Measurements from ENCODE around the gene PNCK. TPM values are rescaled to one million over a fixed set of nuclear protein-coding genes. Genes with fewer than 3 reads are reported as not detected.

Gene PNCK
- total and polyA plus RNA-seq, 9 donors, result 0.51 to 5.9 (median 1.3) TPM; not detected in 1

GRCh38 chrX:153648358-153649177 lies 25.0 kb downstream of the PNCK start:
- no peaks in the 10 kb centered on the region for H3K4me1 ChIP-seq (ENCODE audit: insufficient read depth)
- no peaks in the 10 kb centered on the region for H3K9me3 ChIP-seq
- H3K36me3 ChIP-seq, result no peaks in the 10 kb centered on the region
- WGBS, 3 donors, result 79 to 83% (median 80%) methylated on average over 17 of the region's 17 CpGs
- intact Hi-C loops (cut with DNase I), result no loop called here
- H3K27ac ChIP-seq, result no peak overlapping the region
- TF ChIP-seq EP300 (IDR thresholded peaks at IDR 0.05) (no peak), CTCF (IDR thresholded peaks at IDR 0.05) (no peak), POLR2A (IDR thresholded peaks at IDR 0.05) (no peak)
- no peaks in the 10 kb centered on the region for H3K27me3 ChIP-seq
- DNase-seq, result peak in 1 of 5 donors; percentile 16
- H3K4me3 ChIP-seq, result no peak overlapping the region

GRCh38 chrX:153647461-153648357 lies 25.9 kb downstream of the PNCK start:
- Histone ChIP-seq H3K9me3 (no peaks in the 10 kb centered on the region), H3K4me1 (ENCODE audit: insufficient read depth) (no peaks in the 10 kb centered on the region), H3K27me3 (no peaks in the 10 kb centered on the region), H3K36me3 (no peaks in the 10 kb centered on the region), H3K27ac (no peak overlapping the region), H3K4me3 (no peak overlapping the region)
- TF ChIP-seq CTCF (IDR thresholded peaks at IDR 0.05) (no peak), EP300 (IDR thresholded peaks at IDR 0.05) (no peak), POLR2A (IDR thresholded peaks at IDR 0.05) (no peak)
- DNase-seq, result peak in 4 of 5 donors; percentile 6 to 32 (median 17)
- WGBS, 3 donors, result 28 to 50% (median 38%) methylated on average over 75 to 85 of the region's 85 CpGs
- intact Hi-C loops (cut with DNase I), result no loop called here

GRCh38 chrX:153646620-153647373 lies 26.8 kb downstream of the PNCK start, which contains the start of gene DUSP9:
Gene DUSP9, plus strand, starts transcription at chrX:153647203. Its CDS starts 751 bp downstream, at chrX:153647954.
- intact Hi-C loops (cut with DNase I), result no loop called here
- no peaks in the 10 kb centered on the region for H3K9me3 ChIP-seq
- 30 to 42% (median 39%) methylated on average over 26 to 53 of the region's 53 CpGs for WGBS, 3 donors
- no peak within 1 kb of the TSS for H3K4me3 ChIP-seq
- DNase-seq, result peak; percentile 18 to 60 (median 44)
- no peak within 1 kb of the TSS for H3K27ac ChIP-seq
- H3K4me1 ChIP-seq (ENCODE audit: insufficient read depth), result no peaks in the 10 kb centered on the region
- no peaks in the 10 kb centered on the region for H3K27me3 ChIP-seq
- no peak for TF ChIP-seq EP300 (IDR thresholded peaks at IDR 0.05)
- no peak for TF ChIP-seq CTCF (IDR thresholded peaks at IDR 0.05)
- no peak for TF ChIP-seq POLR2A (IDR thresholded peaks at IDR 0.05)
- no peaks in the 10 kb centered on the region for H3K36me3 ChIP-seq
